GM12892 (cell line): ENCODE data around the gene EIF4EBP2.

ENCODE experiments used
- DNase-seq: peaks from one replicate; pipeline ENCODE4 v3.0.0; 2011; ENCODE audit not compliant: insufficient read length
- FAIRE-seq: peaks from 2 replicates; lab custom pipeline; 2011; peaks lifted over from hg19 to GRCh38; lab: Jason Lieb, UNC
- POLR2A ChIP-seq: IDR thresholded peaks from 2 replicates; pipeline ENCODE4 v1.6.1; 2011; ENCODE audit warnings: low read depth, low read length, control low read depth
- POLR2AphosphoS5 ChIP-seq: IDR thresholded peaks from 2 replicates; pipeline ENCODE4 v1.6.1; 2011; ENCODE audit warnings: low read depth, low read length, control low read depth
- TAF1 ChIP-seq: IDR thresholded peaks from 2 replicates; pipeline ENCODE4 v1.6.1; 2011; ENCODE audit warnings: low read depth, mild to moderate bottlenecking, control low read depth, low read length, borderline replicate concordance

EIF4EBP2 gene

GRCh38 chr10:70417568-70417967 lies 13.6 kb downstream of the EIF4EBP2 start:
- TF ChIP-seq POLR2AphosphoS5 (no peak), POLR2A (no peak), TAF1 (no peak)
- DNase-seq (no peak), FAIRE-seq (no peak)

GRCh38 chr10:70418229-70418628 lies 14.3 kb downstream of the EIF4EBP2 start:
- DNase-seq (no peak), FAIRE-seq (no peak)
- TF ChIP-seq TAF1: no peak
- no peak for TF ChIP-seq POLR2A
- TF ChIP-seq POLR2AphosphoS5: no peak

- no peak for FAIRE-seq
- DNase-seq: no peak
- TF ChIP-seq TAF1 (no peak), POLR2AphosphoS5 (no peak), POLR2A (no peak)
Observed at GRCh38 chr10:70418713-70419112, 14.8 kb downstream of the EIF4EBP2 start.

- FAIRE-seq: no peak
- no peak for DNase-seq
- no peak for TF ChIP-seq POLR2A
- no peak for TF ChIP-seq POLR2AphosphoS5
- no peak for TF ChIP-seq TAF1
Observed at GRCh38 chr10:70424320-70424719, 20.4 kb downstream of the EIF4EBP2 start.

GRCh38 chr10:70425096-70425495 lies 21.2 kb downstream of the EIF4EBP2 start:
- no peak for TF ChIP-seq POLR2A
- no peak for TF ChIP-seq TAF1
- TF ChIP-seq POLR2AphosphoS5: no peak
- FAIRE-seq: no peak
- no peak for DNase-seq

- FAIRE-seq (no peak), DNase-seq (no peak)
- no peak for TF ChIP-seq TAF1
- TF ChIP-seq POLR2AphosphoS5: no peak
- TF ChIP-seq POLR2A: no peak
Observed at GRCh38 chr10:70426823-70427222, 22.9 kb downstream of the EIF4EBP2 start.

- DNase-seq (no peak), FAIRE-seq (no peak)
- TF ChIP-seq POLR2A (no peak), POLR2AphosphoS5 (no peak), TAF1 (no peak)
Observed at GRCh38 chr10:70430493-70431445, 26.8 kb downstream of the EIF4EBP2 start.

- TF ChIP-seq TAF1 (no peak), POLR2A (no peak), POLR2AphosphoS5 (no peak)
- DNase-seq: no peak
- FAIRE-seq: no peak
Observed at GRCh38 chr10:70432101-70432500, 28.2 kb downstream of the EIF4EBP2 start.

GRCh38 chr10:70432561-70433263 lies 28.8 kb downstream of the EIF4EBP2 start:
- FAIRE-seq: no peak

GRCh38 chr10:70433581-70434280 lies 29.8 kb downstream of the EIF4EBP2 start:
- DNase-seq (no peak), FAIRE-seq (no peak)

More at GRCh38 chr10:70432561-70433263, 28.8 kb downstream of the EIF4EBP2 start:
- TF ChIP-seq POLR2AphosphoS5 (no peak), POLR2A (no peak), TAF1 (no peak)
- no peak for DNase-seq

More at GRCh38 chr10:70433581-70434280, 29.8 kb downstream of the EIF4EBP2 start:
- TF ChIP-seq POLR2AphosphoS5: no peak
- no peak for TF ChIP-seq TAF1
- no peak for TF ChIP-seq POLR2A
